Endometrial microvascular endothelial cells (primary cell): ENCODE data around the gene MMP23B. TPM values are rescaled to one million over a fixed set of nuclear protein-coding genes. Genes with fewer than 3 reads are reported as not detected.

ENCODE experiments used
- in situ Hi-C: cut with HindIII; loops from 2 replicates; pipeline ENCODE4 v1.10.0; 2017; ENCODE audit warnings: low sequenced_read_pairs, low pct_unique_long_range_greater_than_20kb; ENCODE audit errors: inconsistent ontology term
- total RNA-seq: library from RNA; depleted of rRNA; stranded (reverse); fragments of >200 nt; gene quantifications from one replicate; pipeline ENCODE4 v1.2.3, GENCODE V29; 2015; ENCODE audit errors: inconsistent ontology term

MMP23B gene
- total RNA-seq, 1 donor from 2014 or later: not detected

DNA sequence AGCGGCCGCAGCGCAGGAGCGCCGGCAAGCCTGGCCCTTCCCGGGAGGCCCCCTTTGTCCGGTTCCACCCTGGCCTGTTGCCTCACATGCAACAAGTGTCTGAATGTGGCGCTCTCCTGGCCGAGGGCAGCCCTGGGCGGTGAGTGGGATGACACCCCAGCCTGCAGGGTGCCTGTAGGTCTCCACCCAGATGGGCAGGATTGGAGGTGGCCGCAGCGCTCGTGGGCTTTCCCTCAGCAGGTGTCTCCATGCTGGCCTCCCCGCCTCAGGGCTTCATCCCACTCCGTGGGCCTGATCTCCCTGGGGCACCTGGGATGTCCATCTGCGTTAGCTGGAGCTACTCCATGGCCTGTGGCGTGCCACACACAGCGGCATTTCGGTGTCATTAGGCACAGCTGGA is 15.1 kb upstream of the MMP23B start:
- in situ Hi-C loops: no loop called here

DNA sequence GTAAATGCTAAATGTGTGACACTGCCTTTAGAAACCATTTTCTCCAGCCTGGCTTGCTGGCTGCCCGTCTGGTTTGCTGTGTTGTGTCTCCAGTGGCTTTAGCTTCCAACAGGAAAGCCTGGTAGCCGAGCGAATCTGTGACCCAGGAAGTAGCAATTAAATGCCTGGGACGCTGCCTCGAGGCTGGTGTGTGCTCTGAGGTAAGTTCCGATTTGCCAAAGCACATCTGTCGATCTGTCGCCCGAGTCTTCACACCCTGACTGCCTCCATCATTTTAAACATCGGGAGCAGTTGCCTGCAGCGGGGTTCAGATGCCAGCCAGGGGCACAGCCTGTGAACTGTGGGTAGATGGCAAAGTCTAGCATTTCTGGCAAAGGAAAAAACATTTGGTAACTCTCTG is 14.5 kb upstream of the MMP23B start:
- in situ Hi-C loops: no loop called here

DNA sequence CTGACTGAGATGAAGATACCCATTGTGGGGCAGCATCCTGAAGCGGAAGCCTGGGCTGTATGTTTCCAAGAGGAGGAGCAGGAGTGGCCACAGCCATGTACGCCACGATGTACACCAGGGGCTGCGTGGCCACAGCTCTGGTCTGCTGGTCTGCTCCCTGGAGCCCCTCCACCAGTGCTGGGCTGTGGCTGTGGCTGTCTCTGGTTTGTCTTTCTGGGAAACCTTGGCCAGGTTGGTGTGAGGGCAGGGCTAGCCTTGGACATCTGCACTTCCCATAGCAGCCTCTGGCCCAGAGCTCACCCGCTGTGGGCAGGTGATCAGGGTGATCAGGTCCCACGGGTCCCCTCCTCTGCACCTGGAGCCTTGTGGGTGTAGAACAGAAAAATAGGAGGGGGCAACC is 14.0 kb upstream of the MMP23B start:
- in situ Hi-C loops: no loop called here

DNA sequence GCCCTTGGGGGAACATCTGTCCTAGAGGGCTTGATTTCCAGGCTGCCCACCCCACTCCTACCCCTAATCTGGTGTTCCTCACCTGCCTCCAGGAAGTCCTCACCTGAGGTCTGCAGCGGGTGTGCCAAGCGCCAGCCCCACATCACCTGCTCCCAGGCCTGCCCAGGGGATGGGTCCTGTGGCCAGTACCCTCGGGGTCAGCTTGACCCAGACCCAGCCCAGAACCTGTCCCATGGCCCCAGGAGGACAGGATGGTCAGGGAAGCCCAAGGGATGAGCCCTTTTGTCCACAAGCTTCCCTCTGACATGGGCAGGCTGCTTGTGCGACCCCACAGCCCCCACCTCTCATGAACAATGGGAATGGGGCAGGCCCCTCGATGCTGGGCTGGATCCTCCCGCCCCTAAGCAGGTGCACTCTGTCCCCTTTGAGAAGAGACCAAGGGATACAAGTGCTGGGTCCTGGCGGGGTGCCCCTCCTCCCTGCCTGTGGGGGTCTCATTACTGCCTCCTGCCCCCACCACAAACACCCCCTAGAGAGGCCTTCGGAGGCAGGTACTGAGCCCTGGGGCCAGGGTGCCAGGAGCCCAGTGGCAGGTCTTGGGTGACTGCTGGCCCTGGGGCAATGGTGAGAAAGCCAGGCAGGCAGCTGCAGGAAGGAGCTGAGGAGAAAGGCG is 13.4 kb upstream of the MMP23B start:
- in situ Hi-C loops: no loop called here

DNA sequence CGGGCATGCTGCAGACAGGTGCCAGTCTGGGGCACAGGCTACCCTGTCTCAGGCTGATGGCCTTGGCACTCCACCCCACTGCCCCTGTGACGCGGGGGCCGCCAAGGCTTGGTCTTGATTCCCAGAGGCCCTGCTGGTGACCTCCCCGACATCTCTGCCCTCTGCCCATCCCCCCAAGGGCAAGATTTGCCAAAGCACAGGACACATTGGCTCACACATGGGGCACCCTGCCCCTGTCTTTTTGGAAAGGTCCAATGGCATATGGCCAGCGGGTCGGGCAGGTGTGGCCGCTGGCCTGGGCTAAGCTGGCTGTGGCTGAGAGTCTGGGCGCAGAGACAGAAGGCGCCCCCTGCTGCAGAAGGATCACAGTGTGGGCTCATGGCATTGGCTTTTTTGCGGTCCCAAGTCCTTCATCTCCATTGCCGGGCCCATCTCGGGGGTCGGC is 12.0 kb upstream of the MMP23B start:
- in situ Hi-C loops: no loop called here

DNA sequence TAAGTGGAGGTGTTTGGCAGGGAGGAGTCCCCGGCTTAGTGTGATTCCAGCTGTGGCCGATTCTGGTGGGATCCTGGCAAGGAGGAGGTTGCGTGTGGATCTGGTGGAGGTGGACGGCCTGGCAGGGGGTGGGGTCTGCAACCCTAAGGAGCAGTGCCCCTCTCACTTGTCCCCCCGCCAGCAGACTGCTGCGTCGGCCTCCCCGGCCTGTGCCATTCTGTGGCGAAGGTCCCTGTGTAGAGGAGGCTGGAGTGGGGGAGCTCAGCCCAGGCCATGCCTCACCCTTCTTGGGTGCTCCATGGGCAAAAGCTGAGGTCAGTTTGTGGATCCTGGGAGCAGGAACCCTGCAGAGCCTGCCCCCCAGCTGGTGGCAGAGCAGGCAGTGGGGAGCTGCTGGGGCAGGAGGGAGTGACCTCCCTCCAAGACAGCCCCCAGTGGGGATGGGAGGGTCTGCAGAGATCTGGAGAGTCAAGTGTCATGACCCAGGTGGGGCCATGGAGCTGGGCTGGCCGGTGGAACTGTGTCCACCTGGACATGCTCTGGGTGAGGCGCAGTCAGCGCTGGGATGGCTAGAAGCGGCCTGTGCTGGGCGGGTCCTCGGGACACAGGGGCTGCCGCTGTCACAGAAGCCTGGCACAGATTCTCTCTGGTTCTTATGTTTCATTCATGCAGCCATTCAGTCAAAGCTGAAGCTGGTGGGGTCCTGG is 11.4 kb upstream of the MMP23B start:
- in situ Hi-C loops: no loop called here

DNA sequence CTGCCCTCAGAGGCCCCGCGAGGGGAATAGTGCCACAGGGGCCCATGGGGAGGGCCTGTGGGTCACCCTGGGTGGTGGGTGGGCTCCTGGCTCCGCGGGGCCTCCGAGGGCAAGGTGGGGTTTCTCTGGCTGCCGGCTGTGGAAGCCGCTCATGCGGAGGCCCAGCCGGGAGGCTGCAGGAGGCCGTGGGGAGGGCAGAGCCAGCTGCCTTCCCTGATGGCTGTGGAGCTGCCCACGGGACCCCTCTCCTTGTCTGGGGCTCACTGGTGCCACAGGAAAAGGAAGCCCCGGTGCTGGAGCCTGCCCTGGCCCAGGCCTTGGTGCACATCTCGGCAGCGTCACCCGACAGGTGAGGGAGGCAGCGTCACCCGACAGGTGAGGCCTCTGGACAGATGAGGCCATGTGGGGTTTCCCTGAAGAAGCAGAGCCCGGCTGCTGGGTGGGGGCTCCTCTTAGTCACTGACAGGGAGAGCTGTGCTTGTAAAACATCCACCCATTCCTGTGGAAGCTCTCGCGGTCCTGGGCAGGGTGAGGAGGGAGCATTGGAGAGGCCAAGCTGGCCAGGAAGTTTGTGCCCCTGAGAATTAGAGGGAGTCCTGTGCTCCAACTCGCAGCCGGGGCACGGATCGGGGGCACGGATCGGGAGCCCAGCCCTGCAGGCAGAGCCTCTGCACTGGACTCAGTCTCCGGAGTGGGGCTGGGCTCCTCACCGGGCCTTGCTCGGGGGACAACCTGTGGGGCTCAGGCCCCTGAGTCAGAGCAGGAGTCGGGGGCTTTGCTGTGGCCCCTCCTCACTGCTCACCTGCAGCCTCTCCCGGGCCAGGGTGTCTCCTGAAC is 10.6 kb upstream of the MMP23B start:
- in situ Hi-C loops: no loop called here

DNA sequence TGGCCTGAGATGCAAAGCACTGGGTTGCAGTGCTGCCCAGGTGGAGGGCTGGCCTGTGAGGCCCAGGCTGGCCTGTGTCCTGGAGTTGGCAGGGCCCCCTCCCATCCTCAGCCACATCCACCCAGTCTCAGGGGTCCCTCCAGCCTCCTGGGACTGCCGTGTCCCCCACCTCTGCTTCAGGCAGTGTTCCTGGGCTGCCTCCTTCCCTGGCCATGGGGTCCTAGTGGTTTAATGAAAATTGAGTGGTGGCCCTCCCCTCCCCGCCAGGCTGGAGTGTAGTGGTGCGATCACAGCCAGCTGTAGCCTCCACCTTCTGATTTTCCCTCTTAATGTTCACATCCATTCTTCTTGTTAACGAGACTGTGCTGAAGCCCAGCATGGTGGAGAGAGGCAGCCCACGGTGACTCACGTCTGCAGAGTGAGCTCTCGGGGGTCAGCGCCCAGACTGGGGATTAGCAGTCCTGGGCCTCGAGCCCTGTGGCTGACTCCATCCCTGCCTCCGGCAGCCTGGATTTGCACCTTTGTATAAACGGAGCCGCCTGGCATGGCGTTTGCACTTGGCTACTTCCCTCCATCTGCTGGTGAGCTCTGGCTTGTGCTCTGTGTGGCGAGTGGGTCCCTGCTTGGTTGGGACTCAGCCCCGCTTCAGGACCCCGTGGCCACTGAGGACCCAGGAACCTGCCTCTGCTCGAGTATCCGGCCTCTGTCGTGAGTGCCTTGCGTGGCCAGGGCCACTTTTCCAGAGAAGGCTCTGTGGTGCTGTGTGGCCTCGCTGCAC is 9.8 kb upstream of the MMP23B start:
- in situ Hi-C loops: no loop called here

DNA sequence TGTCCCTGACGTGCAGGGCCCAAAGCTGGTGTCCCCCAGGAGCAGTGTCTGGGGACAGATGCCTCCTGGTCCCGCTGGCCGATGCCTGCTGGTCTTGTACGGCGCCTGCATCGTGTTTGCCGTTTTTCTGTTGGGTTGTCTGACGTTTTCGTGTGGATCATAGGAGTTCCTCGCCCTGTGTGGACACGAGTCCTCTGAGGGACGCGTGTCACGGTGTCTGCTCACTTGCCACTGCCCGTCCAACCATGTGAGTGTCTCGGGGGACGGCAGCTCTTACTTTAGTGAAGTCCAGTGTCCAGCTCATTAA is 9.2 kb upstream of the MMP23B start:
- in situ Hi-C loops: no loop called here

DNA sequence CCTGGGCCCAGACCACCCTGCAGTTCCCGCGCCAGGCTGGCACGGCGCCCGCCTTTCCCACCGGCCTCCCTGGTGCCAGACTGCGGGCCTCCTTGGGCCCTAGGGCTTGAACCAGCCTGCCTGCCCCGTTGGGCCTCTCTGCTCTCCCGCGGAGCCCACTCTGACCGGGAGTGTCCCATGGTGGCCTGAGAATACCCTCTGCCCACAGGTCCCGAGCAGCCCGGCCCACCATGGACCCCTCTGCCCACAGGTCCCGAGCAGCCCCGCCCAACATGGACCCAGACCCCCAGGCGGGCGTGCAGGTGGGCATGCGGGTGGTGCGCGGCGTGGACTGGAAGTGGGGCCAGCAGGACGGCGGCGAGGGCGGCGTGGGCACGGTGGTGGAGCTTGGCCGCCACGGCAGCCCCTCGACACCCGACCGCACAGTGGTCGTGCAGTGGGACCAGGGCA is 8.8 kb upstream of the MMP23B start:
- in situ Hi-C loops: no loop called here

DNA sequence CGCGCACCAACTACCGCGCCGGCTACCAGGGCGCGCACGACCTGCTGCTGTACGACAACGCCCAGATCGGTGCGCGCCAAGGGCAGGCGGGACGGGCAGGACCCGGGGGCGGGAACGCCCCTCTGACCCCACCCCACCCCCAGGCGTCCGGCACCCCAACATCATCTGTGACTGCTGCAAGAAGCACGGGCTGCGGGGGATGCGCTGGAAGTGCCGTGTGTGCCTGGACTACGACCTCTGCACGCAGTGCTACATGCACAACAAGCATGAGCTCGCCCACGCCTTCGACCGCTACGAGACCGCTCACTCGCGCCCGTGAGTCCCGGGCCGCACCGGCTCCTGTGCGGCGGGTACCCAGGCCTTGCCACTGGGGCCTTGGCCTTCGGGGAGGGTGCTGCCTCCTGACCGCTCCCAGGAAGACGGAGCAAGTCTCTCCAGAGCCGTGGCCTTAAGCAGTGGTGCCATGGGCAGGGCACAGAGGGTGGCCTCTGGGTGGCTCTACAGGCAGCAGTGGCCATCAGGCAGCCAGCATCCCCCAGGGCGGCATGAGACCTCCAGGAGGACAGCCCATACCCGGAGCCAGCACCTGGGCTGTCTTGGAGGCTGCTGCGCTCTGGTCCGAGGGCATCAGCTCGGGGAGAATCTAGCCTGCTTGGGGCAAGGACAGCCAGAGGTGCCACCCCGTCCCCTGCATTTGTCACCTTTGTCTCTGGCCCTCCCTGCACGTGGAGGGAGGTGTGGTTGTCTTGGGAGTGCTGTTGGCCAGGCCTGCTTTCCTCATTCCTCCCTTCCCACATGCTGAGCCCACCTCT is 8.1 kb upstream of the MMP23B start:
- in situ Hi-C loops: no loop called here

DNA sequence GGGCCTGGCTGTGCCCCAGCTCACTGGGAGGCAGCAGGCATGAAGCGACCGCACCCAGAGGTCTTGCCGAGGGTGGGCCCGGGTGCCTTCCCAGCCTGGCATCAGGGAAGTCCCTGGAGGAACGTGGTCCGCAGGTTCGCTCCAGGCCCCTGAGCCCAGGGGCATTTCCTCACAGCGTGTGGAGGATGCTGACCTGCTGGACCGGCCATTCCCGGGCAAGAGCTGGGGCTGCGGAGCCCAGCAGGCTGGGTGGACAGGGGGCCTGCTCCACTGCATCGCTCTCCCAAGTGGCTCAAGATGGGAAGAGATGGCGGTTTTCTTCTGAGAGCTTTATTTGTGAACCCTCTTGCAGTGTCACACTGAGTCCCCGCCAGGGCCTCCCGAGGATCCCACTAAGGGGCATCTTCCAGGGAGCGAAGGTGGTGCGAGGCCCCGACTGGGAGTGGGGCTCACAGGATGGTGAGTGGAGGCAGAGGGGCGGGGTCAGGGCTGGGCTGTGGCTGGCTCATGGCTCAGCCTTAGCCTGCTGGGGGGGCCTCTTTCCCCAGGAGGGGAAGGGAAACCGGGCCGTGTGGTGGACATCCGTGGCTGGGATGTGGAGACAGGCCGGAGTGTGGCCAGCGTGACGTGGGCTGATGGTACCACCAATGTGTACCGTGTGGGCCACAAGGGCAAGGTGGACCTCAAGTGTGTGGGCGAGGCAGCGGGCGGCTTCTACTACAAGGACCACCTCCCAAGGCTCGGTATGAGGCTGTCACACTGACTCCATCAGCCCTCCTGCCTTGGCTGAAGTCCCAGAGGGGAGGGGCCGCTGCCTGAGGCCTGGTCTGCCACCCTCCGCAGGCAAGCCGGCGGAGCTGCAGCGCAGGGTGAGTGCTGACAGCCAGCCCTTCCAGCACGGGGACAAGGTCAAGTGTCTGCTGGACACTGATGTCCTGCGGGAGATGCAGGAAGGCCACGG is 7.2 kb upstream of the MMP23B start:
- in situ Hi-C loops: no loop called here

DNA sequence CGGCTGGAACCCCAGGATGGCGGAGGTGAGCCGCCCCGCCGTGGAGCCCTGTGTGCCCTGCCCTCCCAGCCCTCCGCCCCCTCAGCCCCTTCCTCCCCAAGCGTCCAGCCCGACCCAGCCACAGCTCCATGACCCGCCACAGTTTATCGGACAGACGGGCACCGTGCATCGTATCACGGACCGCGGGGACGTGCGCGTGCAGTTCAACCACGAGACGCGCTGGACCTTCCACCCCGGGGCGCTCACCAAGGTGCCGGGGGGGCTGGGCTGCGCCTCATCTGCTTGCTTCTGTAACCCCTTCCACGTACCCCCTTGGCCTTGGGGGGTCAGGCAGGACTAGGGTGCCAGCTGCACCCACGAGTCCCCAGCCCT is 6.6 kb upstream of the MMP23B start:
- in situ Hi-C loops: no loop called here

DNA sequence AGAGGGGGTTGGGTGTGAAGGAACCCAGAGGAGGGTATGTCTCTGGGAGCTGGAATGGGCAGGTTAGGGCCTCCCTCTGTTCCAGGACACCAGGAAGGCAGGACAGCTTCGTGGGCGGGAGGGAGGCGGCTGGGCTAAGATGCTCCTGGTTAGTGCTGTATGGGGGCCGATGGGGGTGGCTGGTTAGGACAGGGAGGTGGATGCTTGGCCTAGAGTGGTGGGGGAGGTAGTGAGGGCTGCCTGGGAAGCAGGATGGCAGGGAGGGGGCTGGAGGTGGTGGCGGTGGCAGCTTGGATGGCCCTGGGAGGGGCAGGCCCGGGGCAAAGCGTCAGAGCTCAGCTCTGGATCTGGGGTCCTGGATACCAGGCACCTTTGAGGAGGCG is 6.2 kb upstream of the MMP23B start:
- in situ Hi-C loops: no loop called here

DNA sequence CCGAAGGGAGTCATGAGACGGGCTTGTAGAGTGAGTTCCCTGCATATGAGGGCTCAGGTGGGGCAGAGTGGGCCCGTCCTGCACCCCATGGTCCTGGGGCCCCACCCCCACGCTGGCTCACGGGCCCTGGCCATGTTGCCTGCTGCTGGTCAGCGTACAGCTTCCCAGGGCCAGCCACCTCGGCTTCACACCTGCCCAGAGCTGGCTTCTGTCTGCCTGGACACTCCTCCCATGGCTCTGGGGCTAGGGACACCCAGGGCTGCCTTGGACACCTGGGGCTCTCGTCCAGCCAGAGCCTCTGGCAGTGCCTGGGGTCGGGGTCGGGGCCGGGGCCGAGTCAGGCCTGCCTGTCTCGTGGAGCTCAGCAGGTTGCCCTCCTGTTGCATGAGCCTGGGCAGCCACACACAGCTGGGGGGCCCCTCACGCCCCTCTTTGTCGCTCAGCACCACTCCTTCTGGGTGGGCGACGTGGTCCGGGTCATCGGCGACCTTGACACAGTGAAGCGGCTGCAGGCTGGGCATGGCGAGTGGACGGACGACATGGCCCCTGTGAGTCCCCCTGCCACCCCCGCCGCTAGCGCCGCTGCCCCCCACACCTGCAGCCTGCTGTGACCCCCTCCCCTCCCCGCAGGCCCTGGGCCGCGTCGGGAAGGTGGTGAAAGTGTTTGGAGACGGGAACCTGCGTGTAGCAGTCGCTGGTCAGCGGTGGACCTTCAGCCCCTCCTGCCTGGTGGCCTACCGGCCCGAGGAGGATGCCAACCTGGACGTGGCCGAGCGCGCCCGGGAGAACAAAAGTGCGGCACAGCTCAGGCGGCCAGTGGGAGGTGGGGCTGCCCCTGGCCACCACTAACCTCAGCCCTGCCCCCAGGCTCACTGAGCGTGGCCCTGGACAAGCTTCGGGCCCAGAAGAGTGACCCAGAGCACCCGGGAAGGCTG is 5.5 kb upstream of the MMP23B start:
- in situ Hi-C loops: no loop called here

DNA sequence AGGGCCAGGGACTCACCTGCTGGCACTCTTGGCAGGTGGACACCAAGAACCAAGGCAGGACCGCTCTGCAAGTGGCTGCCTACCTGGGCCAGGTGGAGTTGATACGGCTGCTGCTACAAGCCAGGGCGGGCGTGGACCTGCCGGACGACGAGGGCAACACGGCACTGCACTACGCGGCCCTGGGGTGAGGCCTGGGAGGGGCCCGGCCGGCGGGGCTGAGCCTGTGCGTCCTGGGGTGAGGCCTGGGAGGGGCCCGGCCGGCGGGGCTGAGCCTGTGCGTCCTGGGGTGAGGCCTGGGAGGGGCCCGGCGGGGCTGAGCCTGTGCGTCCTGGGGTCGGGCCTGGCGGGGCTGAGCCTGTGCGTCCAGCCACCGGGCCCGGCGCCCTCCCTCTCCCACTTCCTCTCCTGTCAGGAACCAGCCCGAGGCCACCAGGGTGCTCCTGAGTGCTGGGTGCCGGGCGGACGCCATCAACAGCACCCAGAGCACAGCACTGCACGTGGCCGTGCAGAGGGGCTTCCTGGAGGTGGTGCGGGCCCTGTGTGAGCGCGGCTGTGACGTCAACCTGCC is 4.6 kb upstream of the MMP23B start:
- in situ Hi-C loops: no loop called here
